GM23248 (cell line): ENCODE results near the gene FTO. TPM values are rescaled to one million over a fixed set of nuclear protein-coding genes. Genes with fewer than 3 reads are reported as not detected.

Experiments
- DNase-seq: peaks from one replicate; pipeline ENCODE4 v3.0.0-alpha.2; 2015
- H2AFZ ChIP-seq: fragments of 200-600 bp; sonication (generic); 2 replicates; pipeline ENCODE4 v1.6.1; 2016; ENCODE audit warnings: antibody characterized with exemption
- H3F3A ChIP-seq: fragments of 200-600 bp; sonication (generic); 2 replicates; pipeline ENCODE4 v1.6.1; 2016; ENCODE audit warnings: mild to moderate bottlenecking, antibody characterized with exemption, mixed run types; ENCODE audit not compliant: insufficient read depth
- H3K27ac ChIP-seq: fragments of 200-600 bp; sonication (generic); 2 replicates; pipeline ENCODE4 v1.5.1; 2016; ENCODE audit warnings: mild to moderate bottlenecking
- H3K27me3 ChIP-seq: fragments of 200-600 bp; sonication (generic); replicated peaks from 2 replicates; pipeline ENCODE4 v1.6.1; 2016; ENCODE audit warnings: mild to moderate bottlenecking; ENCODE audit not compliant: insufficient read depth
- H3K36me3 ChIP-seq: fragments of 200-600 bp; sonication (generic); 2 replicates; pipeline ENCODE4 v1.6.1; 2016; ENCODE audit warnings: low read depth, mild to moderate bottlenecking
- H3K4me1 ChIP-seq: fragments of 200-600 bp; sonication (generic); 2 replicates; pipeline ENCODE4 v1.6.1; 2016; ENCODE audit warnings: mild to moderate bottlenecking; ENCODE audit not compliant: insufficient read depth
- H3K4me2 ChIP-seq: fragments of 200-600 bp; sonication (generic); one replicate; pipeline ENCODE4 v1.6.1; 2016; ENCODE audit warnings: mild to moderate bottlenecking; ENCODE audit not compliant: unreplicated experiment
- H3K4me3 ChIP-seq: fragments of 200-600 bp; sonication (generic); 2 replicates; pipeline ENCODE4 v1.5.1; 2016; ENCODE audit warnings: mild to moderate bottlenecking
- H3K79me2 ChIP-seq: fragments of 200-600 bp; sonication (generic); 2 replicates; pipeline ENCODE4 v1.6.1; 2016; ENCODE audit warnings: mild to moderate bottlenecking; ENCODE audit not compliant: insufficient read depth
- H3K9ac ChIP-seq: fragments of 200-600 bp; sonication (generic); 2 replicates; pipeline ENCODE4 v1.6.1; 2016; ENCODE audit warnings: mild to moderate bottlenecking
- H3K9me2 ChIP-seq: fragments of 200-600 bp; sonication (generic); 2 replicates; pipeline ENCODE4 v1.6.1; 2016; ENCODE audit warnings: mixed run types, mild to moderate bottlenecking, moderate library complexity; ENCODE audit not compliant: insufficient read depth
- H3K9me3 ChIP-seq: fragments of 200-600 bp; sonication (generic); one replicate; pipeline ENCODE4 v1.6.1; 2017; ENCODE audit warnings: low read depth
- H4K20me1 ChIP-seq: fragments of 200-600 bp; sonication (generic); 2 replicates; pipeline ENCODE4 v1.6.0; 2016; ENCODE audit not compliant: insufficient read depth
- EZH2 ChIP-seq: fragments of 200-600 bp; sonication (generic); IDR thresholded peaks from 2 replicates; pipeline ENCODE4 v1.6.1; 2018; ENCODE audit warnings: antibody characterized with exemption, mild to moderate bottlenecking; ENCODE audit not compliant: insufficient read depth, poor library complexity, severe bottlenecking
- EZH2phosphoT487 ChIP-seq: fragments of 200-600 bp; sonication (generic); IDR thresholded peaks from 2 replicates; pipeline ENCODE4 v1.6.1; 2018; ENCODE audit warnings: antibody characterized with exemption, moderate library complexity, mild to moderate bottlenecking, low read depth; ENCODE audit not compliant: insufficient read depth
- WGBS, 2 experiments: methylation state at CpG; one replicate each; pipeline ENCODE4 v1.1.6; 2015 to 2017; ENCODE audit warnings: low lambda C conversion rate in 2 of 2, low coverage in 1 of 2; ENCODE audit errors: missing lambda C conversion rate in 2 of 2; 5-methylcytosine and 5-hydroxymethylcytosine counted together
- in situ Hi-C: fragments of 300-500 bp; cut with MboI; formaldehyde crosslinking; loops from 2 replicates; pipeline ENCODE4 v1.15.0; 2020
- polyA plus RNA-seq: library from polyadenylated mRNA; unstranded; fragments of >200 nt; fragmentation: Nextera tagmentation; extraction: Ambion mirVana; gene quantifications from 2 replicates; pipeline ENCODE4 v1.2.1, GENCODE V29; 2016
- total RNA-seq: library from RNA; depleted of rRNA; stranded (reverse); fragments of >200 nt; shearing (Covaris generic); gene quantifications from 2 replicates; pipeline ENCODE4 v1.2.3, GENCODE V29; 2014

FTO gene
- total and polyA plus RNA-seq, 2 experiments from 2014 or later, result 85.3 to 99.2 TPM

DNA sequence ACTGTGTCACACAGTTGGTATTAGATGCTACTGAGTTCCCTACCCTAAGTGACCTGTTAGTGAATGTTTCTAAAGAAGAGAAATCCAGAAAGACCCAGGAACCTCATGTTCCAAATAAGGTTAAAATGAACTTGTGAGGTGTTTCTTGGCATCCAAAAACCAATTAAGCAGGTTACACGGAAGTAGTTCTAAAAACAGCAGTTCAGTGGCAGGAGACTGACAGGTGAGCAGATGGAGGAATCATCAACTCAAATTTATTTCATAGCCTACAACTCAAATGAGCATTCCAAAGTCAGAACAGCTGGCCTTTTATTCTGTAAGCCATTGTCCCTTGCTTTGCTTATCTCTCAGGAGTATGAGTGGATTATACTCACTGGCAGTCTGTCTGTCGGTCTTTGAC is 394.3 kb downstream of the FTO start:
- Histone ChIP-seq H3K4me1 (no peaks in the 10 kb centered on the region), H3K4me3 (no peak overlapping the region), H2AFZ (no peak overlapping the region), H3K4me2 (no peak overlapping the region), H3F3A (no peaks in the 10 kb centered on the region), H3K79me2 (no peaks in the 10 kb centered on the region), H3K9ac (no peak overlapping the region), H3K9me3 (no peaks in the 10 kb centered on the region), H3K36me3 (no peaks in the 10 kb centered on the region), H3K27me3 (no peaks in the 10 kb centered on the region), H4K20me1 (no peaks in the 10 kb centered on the region), H3K27ac (no peak overlapping the region), H3K9me2 (no peaks in the 10 kb centered on the region)
- in situ Hi-C loops, result no loop called here
- WGBS, 2 experiments, result 97 to 100% methylated on average over 2 of the region's 2 CpGs
- no peak for DNase-seq
- TF ChIP-seq EZH2 (no peak), EZH2phosphoT487 (no peak)

DNA sequence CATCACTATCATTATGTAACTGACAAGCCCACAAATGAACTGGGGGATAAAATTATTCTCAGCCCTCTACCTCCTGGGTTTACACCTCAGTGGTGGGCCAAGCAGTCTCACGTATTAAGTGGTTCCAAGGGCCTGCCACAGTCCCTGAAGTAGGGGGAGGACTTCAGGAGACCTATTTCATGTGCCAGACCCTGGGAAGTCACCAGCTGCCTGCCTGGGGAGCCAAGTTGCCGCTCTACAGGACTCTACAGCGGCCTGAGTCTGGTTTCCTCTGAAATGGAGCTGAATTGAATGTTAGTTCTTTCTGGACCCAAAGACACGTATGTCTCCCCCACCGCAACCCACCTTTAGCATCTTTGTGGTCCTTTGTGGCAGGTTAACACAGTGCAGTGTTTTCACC is 395.7 kb downstream of the FTO start:
- no peaks in the 10 kb centered on the region for H3K27me3 ChIP-seq
- no peak overlapping the region for H3K4me2 ChIP-seq
- no peaks in the 10 kb centered on the region for H4K20me1 ChIP-seq
- in situ Hi-C loops, result no loop called here
- no peak overlapping the region for H3K4me3 ChIP-seq
- H3K9me2 ChIP-seq, result no peaks in the 10 kb centered on the region
- no peaks in the 10 kb centered on the region for H3K36me3 ChIP-seq
- no peak overlapping the region for H2AFZ ChIP-seq
- WGBS, 2 experiments, result 97% methylated on average over 5 of the region's 5 CpGs
- H3K9me3 ChIP-seq, result no peaks in the 10 kb centered on the region
- no peaks in the 10 kb centered on the region for H3K4me1 ChIP-seq
- TF ChIP-seq EZH2phosphoT487 (no peak), EZH2 (no peak)
- H3K79me2 ChIP-seq, result no peaks in the 10 kb centered on the region
- no peaks in the 10 kb centered on the region for H3F3A ChIP-seq
- no peak for DNase-seq
- no peak overlapping the region for H3K9ac ChIP-seq
- H3K27ac ChIP-seq, result no peak overlapping the region

DNA sequence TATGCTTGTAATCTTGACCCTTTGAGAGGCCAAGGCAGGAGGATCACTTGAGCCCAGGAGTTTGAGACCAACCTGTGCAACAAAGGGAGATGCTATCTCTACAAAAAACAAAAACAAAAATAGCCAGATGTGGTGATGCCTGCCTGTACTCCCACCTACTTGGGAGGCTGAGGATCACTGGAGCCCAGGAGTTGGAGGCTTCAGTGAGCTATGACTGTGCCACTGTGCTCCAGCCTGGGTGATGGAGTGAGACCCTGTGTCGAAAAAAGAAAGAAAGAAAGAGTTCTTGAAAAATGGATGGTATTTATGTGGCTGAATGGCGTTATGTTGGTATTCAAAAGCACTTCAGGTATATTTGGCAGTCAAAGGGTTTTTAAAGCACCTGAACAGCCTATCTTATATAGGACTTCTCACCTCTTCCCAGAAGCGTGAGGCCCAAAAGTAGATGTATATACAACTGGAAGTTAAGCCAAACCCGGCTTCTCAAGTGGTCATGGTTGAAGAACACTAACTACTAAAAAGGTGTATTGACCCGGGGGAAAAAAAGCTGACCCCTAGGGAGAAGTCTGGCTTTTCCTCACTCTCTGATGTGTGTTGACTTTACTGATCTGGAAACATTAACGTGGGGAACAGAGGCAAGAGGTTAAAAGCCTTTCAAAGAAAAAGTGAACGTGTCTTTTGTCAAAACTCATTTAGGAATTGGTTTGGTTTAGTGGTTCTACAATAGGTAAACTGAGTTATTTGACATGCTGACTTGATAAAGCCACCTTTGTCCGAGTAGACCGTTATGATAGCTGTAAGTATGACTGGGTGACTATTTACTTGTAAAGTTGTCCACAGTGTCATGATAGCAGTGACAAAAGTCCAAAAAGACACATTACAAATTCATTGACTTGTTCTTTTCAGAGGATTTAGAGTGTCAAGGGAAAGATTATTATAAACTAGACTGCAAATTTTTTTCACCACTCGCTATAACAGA is 399.2 kb downstream of the FTO start:
- Histone ChIP-seq H3K9ac (no peak overlapping the region), H3K4me1 (no peaks in the 10 kb centered on the region), H2AFZ (no peak overlapping the region), H3K27ac (no peak overlapping the region), H3F3A (no peaks in the 10 kb centered on the region), H3K4me3 (no peak overlapping the region), H3K9me3 (no peaks in the 10 kb centered on the region), H3K27me3 (no peaks in the 10 kb centered on the region), H3K4me2 (no peak overlapping the region), H3K79me2 (no peaks in the 10 kb centered on the region), H3K9me2 (no peaks in the 10 kb centered on the region), H3K36me3 (no peaks in the 10 kb centered on the region), H4K20me1 (no peaks in the 10 kb centered on the region)
- in situ Hi-C loops, result no loop called here
- no peak for DNase-seq
- 90 to 92% methylated on average over 10 of the region's 10 CpGs for WGBS, 2 experiments
- TF ChIP-seq EZH2phosphoT487 (no peak), EZH2 (no peak)

DNA sequence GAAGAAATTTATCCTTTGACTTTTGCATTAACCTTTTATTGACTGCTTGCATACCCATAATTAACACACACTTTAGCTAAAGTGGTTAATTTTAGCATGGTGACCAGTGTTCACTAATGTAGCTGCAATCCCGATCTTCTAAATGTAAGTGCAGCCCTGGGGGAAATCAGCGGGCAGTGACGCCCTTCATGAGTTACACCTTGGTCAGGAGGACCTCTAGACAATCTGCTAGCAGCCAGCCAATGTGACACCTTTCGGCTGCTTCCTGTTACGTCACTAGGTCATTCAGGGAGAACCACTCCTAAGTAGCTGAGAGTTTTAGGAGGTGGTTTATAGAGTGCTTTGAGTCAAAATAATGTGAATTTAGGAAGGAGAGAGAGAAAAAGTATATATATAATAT is 402.1 kb downstream of the FTO start:
- no peaks in the 10 kb centered on the region for H3F3A ChIP-seq
- no peaks in the 10 kb centered on the region for H3K9me3 ChIP-seq
- no peaks in the 10 kb centered on the region for H4K20me1 ChIP-seq
- H3K4me3 ChIP-seq, result no peak overlapping the region
- H3K9me2 ChIP-seq, result no peaks in the 10 kb centered on the region
- H3K4me2 ChIP-seq, result no peak overlapping the region
- H3K79me2 ChIP-seq, result no peaks in the 10 kb centered on the region
- H3K36me3 ChIP-seq, result no peaks in the 10 kb centered on the region
- WGBS, 2 experiments, result 97 to 99% methylated on average over 5 of the region's 5 CpGs
- no peak overlapping the region for H3K9ac ChIP-seq
- no peaks in the 10 kb centered on the region for H3K27me3 ChIP-seq
- H2AFZ ChIP-seq, result no peak overlapping the region
- no peaks in the 10 kb centered on the region for H3K4me1 ChIP-seq
- in situ Hi-C loops, result no loop called here
- no peak overlapping the region for H3K27ac ChIP-seq
- TF ChIP-seq EZH2phosphoT487, result no peak
- DNase-seq, result no peak
